ENCODE measurements around the gene CCNL2.

DNA sequence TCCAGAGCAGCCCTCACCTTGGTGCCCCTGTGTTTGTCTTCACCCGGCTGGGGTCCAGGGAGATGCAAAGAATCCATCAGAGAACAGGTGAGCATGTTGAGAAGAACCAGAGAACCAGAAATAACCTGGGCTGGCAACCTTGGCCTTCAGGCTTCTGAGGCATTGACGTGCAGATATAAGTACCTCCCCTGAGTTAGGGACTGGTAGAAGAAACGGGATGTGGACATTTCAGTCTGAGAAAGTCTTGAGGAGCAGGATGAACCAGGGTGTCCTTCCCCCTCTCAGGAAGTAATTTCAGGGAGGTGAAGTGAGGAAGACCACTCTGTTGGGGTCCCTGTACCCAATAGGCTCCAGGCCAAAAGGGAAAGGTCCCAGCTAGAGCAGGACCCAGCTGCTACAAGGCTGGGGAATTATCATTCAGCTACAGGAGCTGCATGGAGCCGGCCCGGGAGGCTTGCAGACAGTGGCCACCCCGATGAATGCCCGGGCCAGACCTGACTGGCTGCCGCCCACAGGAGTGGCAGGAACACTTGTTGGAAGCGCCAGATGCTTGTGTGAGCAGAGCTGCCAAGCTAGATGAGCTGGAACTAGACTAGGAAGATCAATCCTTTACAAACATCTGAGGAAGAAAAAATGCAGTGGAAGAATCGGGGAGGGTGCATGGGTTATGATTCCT, 22.4 kb downstream of the CCNL2 start:
- no peak for TF ChIP-seq ZNF274 (IDR thresholded peaks at IDR 0.05; ENCODE audit: low read depth, low read length)
- no peak for TF ChIP-seq YY1 (IDR thresholded peaks at IDR 0.05; ENCODE audit: insufficient read depth, insufficient read length)
